Muscle of arm (tissue), 14 donors: Measurements from ENCODE around the gene RNF146. TPM values are rescaled to one million over a fixed set of nuclear protein-coding genes. Genes with fewer than 3 reads are reported as not detected.
"Not testable (repeated sequence)": the region's sequence is repeated elsewhere in the genome, so short reads cannot be mapped to it uniquely, and the experiment has no call there.

ENCODE experiments used
- DNase-seq: peaks from one replicate; pipeline ENCODE4 v3.0.0-alpha.2; 2013
- long read RNA-seq, 11 donors: transcript quantifications; one replicate each; lab custom pipeline, GENCODE V29; 2026
- polyA plus RNA-seq, 12 donors: library from polyadenylated mRNA; unstranded; fragments of 120-200 nt; gene quantifications; one replicate each; pipeline ENCODE4 v1.2.1, GENCODE V29; 2013; ENCODE audit not compliant: insufficient read length in 12 of 12

The RNF146 gene
- 10 to 100 TPM in 11 of 12 donors, not detected in 1; 47.6 to 83.9 (median 66.6) TPM for polyA plus RNA-seq
- long read RNA-seq, donor 1, transcript RNF146-213 (3 exons, 2,070 nt): major isoform, 5 of 13 reads
- long read RNA-seq, donor 1, partial matches to known transcripts: 0 of 13 reads
- long read RNA-seq, donor 1, other reads (novel, unspliced or antisense): 0 of 13 reads
- long read RNA-seq, donor 2, transcript RNF146-213 (3 exons, 2,070 nt): major isoform, 6 of 94 reads
- long read RNA-seq, donor 2, partial matches to known transcripts: 43 of 94 reads
- long read RNA-seq, donor 2, other reads (novel, unspliced or antisense): 33 of 94 reads
- long read RNA-seq, donor 3, partial matches to known transcripts: 0 of 8 reads
- long read RNA-seq, donor 3, other reads (novel, unspliced or antisense): 0 of 8 reads
- long read RNA-seq, donor 4, partial matches to known transcripts: 0 of 9 reads
- long read RNA-seq, donor 4, other reads (novel, unspliced or antisense): 0 of 9 reads
- long read RNA-seq, donor 5, transcript RNF146-208 (2 exons, 593 nt): major isoform, 6 of 93 reads
- long read RNA-seq, donor 5, partial matches to known transcripts: 40 of 93 reads
- long read RNA-seq, donor 5, other reads (novel, unspliced or antisense): 37 of 93 reads
- long read RNA-seq, donor 6, partial matches to known transcripts: 5 of 14 reads
- long read RNA-seq, donor 6, other reads (novel, unspliced or antisense): 0 of 14 reads
- long read RNA-seq, donor 7, partial matches to known transcripts: 0 of 11 reads
- long read RNA-seq, donor 7, other reads (novel, unspliced or antisense): 0 of 11 reads
- long read RNA-seq, donor 8, transcript RNF146-213 (3 exons, 2,070 nt): major isoform, 7 of 62 reads
- long read RNA-seq, donor 8, partial matches to known transcripts: 5 of 62 reads
- long read RNA-seq, donor 8, other reads (novel, unspliced or antisense): 36 of 62 reads
- long read RNA-seq, donor 9, transcript RNF146-203 (3 exons, 2,369 nt): major isoform, 5 of 11 reads
- long read RNA-seq, donor 9, partial matches to known transcripts: 0 of 11 reads
- long read RNA-seq, donor 9, other reads (novel, unspliced or antisense): 0 of 11 reads
- long read RNA-seq, donor 10, transcript RNF146-203 (3 exons, 2,369 nt): major isoform, 7 of 56 reads
- long read RNA-seq, donor 10, transcript RNF146-213 (3 exons, 2,070 nt): major isoform, 7 of 56 reads
- long read RNA-seq, donor 10, partial matches to known transcripts: 17 of 56 reads
- long read RNA-seq, donor 10, other reads (novel, unspliced or antisense): 20 of 56 reads
- long read RNA-seq, donor 11, transcript RNF146-213 (3 exons, 2,070 nt): minor isoform, 5 of 17 reads
- long read RNA-seq, donor 11, transcript RNF146-204 (4 exons, 884 nt): major isoform, 7 of 17 reads
- long read RNA-seq, donor 11, partial matches to known transcripts: 0 of 17 reads
- long read RNA-seq, donor 11, other reads (novel, unspliced or antisense): 0 of 17 reads

GRCh38 chr6:127266178-127266891 lies at the start of gene RNF146:
TSS of gene RNF146 (plus strand) at chr6:127266864. CDS start at chr6:127280339, 13,475 bp downstream.
- peak; percentile 91 for DNase-seq

GRCh38 chr6:127219869-127220268 lies 46.8 kb upstream of the RNF146 start:
- DNase-seq: peak; percentile 28

GRCh38 chr6:127221201-127221600 lies 45.5 kb upstream of the RNF146 start:
- peak; percentile 37 for DNase-seq

- DNase-seq: no peak
Observed at GRCh38 chr6:127222418-127222817, 44.2 kb upstream of the RNF146 start.

- no peak for DNase-seq
Observed at GRCh38 chr6:127225497-127225896, 41.2 kb upstream of the RNF146 start.

- not testable (repeated sequence) for DNase-seq
Observed at GRCh38 chr6:127233819-127234218, 32.8 kb upstream of the RNF146 start.

- no peak for DNase-seq
Observed at GRCh38 chr6:127243501-127243900, 23.2 kb upstream of the RNF146 start.

- peak; percentile 46 for DNase-seq
Observed at GRCh38 chr6:127247114-127248096, 19.3 kb upstream of the RNF146 start.

GRCh38 chr6:127249621-127250020 lies 17.0 kb upstream of the RNF146 start:
- no peak for DNase-seq

GRCh38 chr6:127255286-127255685 lies 11.4 kb upstream of the RNF146 start:
- no peak for DNase-seq

GRCh38 chr6:127262896-127263295 lies 3.8 kb upstream of the RNF146 start:
- no peak for DNase-seq

GRCh38 chr6:127263481-127263880 lies 3.2 kb upstream of the RNF146 start:
- DNase-seq: no peak

- DNase-seq: peak; percentile 75
Observed at GRCh38 chr6:127266892-127267645, 405 bp downstream of the RNF146 start.

GRCh38 chr6:127267646-127268625 lies 1.3 kb downstream of the RNF146 start:
- peak; percentile 31 for DNase-seq

- no peak for DNase-seq
Observed at GRCh38 chr6:127272576-127272975, 5.9 kb downstream of the RNF146 start.

GRCh38 chr6:127273499-127273898 lies 6.8 kb downstream of the RNF146 start:
- DNase-seq: no peak

- DNase-seq: no peak
Observed at GRCh38 chr6:127276331-127276730, 9.7 kb downstream of the RNF146 start.
